K562 (cell line): ENCODE results near the gene ACR. TPM values are rescaled to one million over a fixed set of nuclear protein-coding genes. Genes with fewer than 3 reads are reported as not detected.

ENCODE experiments used
- ATAC-seq: fragments of 200-7000 bp; cut with Tn5 transposase; 3 replicates; pipeline ENCODE4 v1.9.1; 2020; ENCODE audit warnings: moderate library complexity
- BruUV-seq: library from RNA; stranded (reverse); fragments of 400-500 nt; replicated peaks from 2 replicates; lab custom pipeline; 2021; lab: Mats Ljungman, UMichigan
- CTCF ChIA-PET: fragments of 300-600 bp; formaldehyde crosslinking; extraction: SDS; loops from one replicate; lab custom pipeline; 2021; ENCODE audit warnings: low intra/inter-chr PET ratio; lab: Yijun Ruan, JAX
- POLR2A ChIA-PET: fragments of 300-600, 350-650 bp; sonication (Branson Sonifier 250); formaldehyde crosslinking; extraction: SDS; loops from one replicate; lab custom pipeline; 2021; ENCODE audit warnings: antibody characterized with exemption, inconsistent platforms; lab: Yijun Ruan, JAX
- DNase-seq, 4 experiments: peaks; one replicate each; pipeline versions ENCODE4 v3.0.0 to v3.0.0-alpha.2; 2011 to 2018; ENCODE audit warnings: low spot score in 3 of 4, mixed read lengths in 3 of 4; ENCODE audit errors: extremely low read depth in 1 of 4
- FAIRE-seq: peaks from 2 replicates; lab custom pipeline; 2011; peaks lifted over from hg19 to GRCh38; lab: Jason Lieb, UNC
- H2AFZ ChIP-seq: 2 replicates; pipeline ENCODE4 v1.6.0; 2011; ENCODE audit warnings: low read depth, low read length, control low read depth, inconsistent platforms
- H3K27ac ChIP-seq: fragments of 200-600 bp; 3 replicates; pipeline ENCODE4 v1.8.0; 2011; ENCODE audit warnings: low read depth, mild to moderate bottlenecking, control low read depth, inconsistent platforms, low read length, moderate library complexity, mixed read lengths; ENCODE audit errors: extremely low read depth
- H3K27me3 ChIP-seq, 2 experiments: fragments of 300-600 bp in 1 of 2; 2 replicates in 1 of 2; 3 replicates in 1 of 2; pipeline versions ENCODE4 v1.6.0 to v1.8.0; 2011; ENCODE audit warnings: inconsistent platforms in 2 of 2, low read length in 2 of 2, mild to moderate bottlenecking in 1 of 2, mixed read lengths in 1 of 2, moderate library complexity in 1 of 2; ENCODE audit not compliant: control insufficient read depth in 2 of 2, insufficient read depth in 2 of 2
- H3K36me3 ChIP-seq: fragments of 300-600 bp; 3 replicates; pipeline ENCODE4 v1.8.0; 2011; ENCODE audit warnings: mild to moderate bottlenecking, low read length, inconsistent platforms; ENCODE audit not compliant: control insufficient read depth, insufficient read depth
- H3K4me1 ChIP-seq, 2 experiments: fragments of 200-600 bp in 1 of 2; replicated peaks in 1 of 2; 2 replicates in 1 of 2; 3 replicates in 1 of 2; pipeline versions ENCODE4 v1.5.1 to v1.8.0; 2011; ENCODE audit warnings: inconsistent platforms in 2 of 2, low read length in 2 of 2, mild to moderate bottlenecking in 1 of 2, mixed read lengths in 1 of 2, moderate library complexity in 1 of 2; ENCODE audit not compliant: control insufficient read depth in 2 of 2, insufficient read depth in 2 of 2
- H3K4me2 ChIP-seq: 2 replicates; pipeline ENCODE4 v1.6.1; 2011; ENCODE audit warnings: low read length, control low read depth, inconsistent platforms, mixed read lengths; ENCODE audit not compliant: insufficient read depth
- H3K4me3 ChIP-seq: fragments of 200-600 bp; sonication (generic), shearing (Covaris generic); 2 replicates; pipeline ENCODE4 v1.5.1; 2016; ENCODE audit warnings: control low read depth, inconsistent platforms
- H3K79me2 ChIP-seq: fragments of 200-600 bp; 3 replicates; pipeline ENCODE4 v1.8.0; 2011; ENCODE audit warnings: low read length, inconsistent platforms; ENCODE audit not compliant: control insufficient read depth, insufficient read depth
- H3K9ac ChIP-seq, 2 experiments: 2 replicates each; pipeline versions ENCODE4 v1.6.0 to v1.6.1; 2011; ENCODE audit warnings: low read depth in 2 of 2, low read length in 2 of 2, control low read depth in 1 of 2, inconsistent platforms in 1 of 2, mild to moderate bottlenecking in 1 of 2, mixed read lengths in 1 of 2; ENCODE audit not compliant: insufficient read depth in 1 of 2
- H3K9me1 ChIP-seq: one replicate; pipeline ENCODE4 v1.6.0; 2011; ENCODE audit warnings: inconsistent platforms, mild to moderate bottlenecking, low read length, moderate library complexity; ENCODE audit not compliant: control insufficient read depth, insufficient read depth
- H3K9me3 ChIP-seq: replicated peaks from 2 replicates; pipeline ENCODE4 v1.5.1; 2011; ENCODE audit warnings: low read depth, low read length, inconsistent platforms; ENCODE audit not compliant: control insufficient read depth, insufficient read depth
- H4K20me1 ChIP-seq: replicated peaks from 2 replicates; pipeline ENCODE4 v1.6.1; 2011; ENCODE audit warnings: low read length, inconsistent platforms, mixed read lengths; ENCODE audit not compliant: control insufficient read depth, insufficient read depth
- E2F3 ChIP-seq: fragments of 250-450 bp; sonication (Bioruptor Pico); IDR thresholded peaks from 2 replicates; pipeline ENCODE4 v1.4.0; 2020; ENCODE audit warnings: mild to moderate bottlenecking
- MBD2 ChIP-seq: sonication (generic); IDR thresholded peaks from 2 replicates; pipeline ENCODE4 v1.6.1; 2016; ENCODE audit warnings: low read depth, borderline replicate concordance
- MCM2 ChIP-seq: fragments of 450-650 bp; IDR thresholded peaks from 2 replicates; pipeline ENCODE4 v1.6.1; 2017; ENCODE audit warnings: low read depth, mild to moderate bottlenecking
- MCM5 ChIP-seq: fragments of 450-650 bp; IDR thresholded peaks from 2 replicates; pipeline ENCODE4 v1.6.1; 2016; ENCODE audit warnings: low read depth
- PML ChIP-seq: IDR thresholded peaks from 2 replicates; pipeline ENCODE4 v1.6.1; 2012; ENCODE audit warnings: low read length, inconsistent platforms
- TFAM ChIP-seq: fragments of 250-450 bp; sonication (Bioruptor Pico); conservative IDR thresholded peaks from 2 replicates; pipeline ENCODE4 v1.5.0; 2021; ENCODE audit warnings: mild to moderate bottlenecking, moderate library complexity
- ZNF184 ChIP-seq: sonication (generic); formaldehyde crosslinking; IDR thresholded peaks from 2 replicates; pipeline ENCODE4 v1.5.0; 2020; ENCODE audit warnings: missing genetic modification reagents
- ZNF609 ChIP-seq: sonication (generic); formaldehyde crosslinking; IDR thresholded peaks from 2 replicates; pipeline ENCODE4 v1.8.1; 2023; ENCODE audit warnings: missing genetic modification reagents, mild to moderate bottlenecking, borderline replicate concordance
- WGBS: fragments of 100-300 bp; shearing (Covaris generic); methylation state at CpG from one replicate; pipeline ENCODE4 v1.1.6; 2016; ENCODE audit warnings: low coverage, mixed read lengths; ENCODE audit not compliant: insufficient coverage; ENCODE audit errors: missing lambda C conversion rate; 5-methylcytosine and 5-hydroxymethylcytosine counted together
- in situ Hi-C: fragments of 300-500 bp; cut with MboI; formaldehyde crosslinking; loops from 4 replicates; pipeline ENCODE4 v1.15.0; 2018; ENCODE audit warnings: inconsistent platforms, mixed read lengths
- intact Hi-C: fragments of 100-400 bp; cut with micrococcal nuclease; formaldehyde crosslinking; loops from 2 replicates; pipeline ENCODE4 v1.14.2; 2022
- polyA plus RNA-seq, 8 experiments: library from polyadenylated mRNA; depleted of rRNA in 4 of 8; stranded (reverse) in 5 of 8; unstranded in 3 of 8; fragments of >200 nt; fragmentation: Nextera tagmentation in 2 of 8; fragmentation: Illumina TruSeq in 1 of 8; extraction: Ambion mirVana in 2 of 8; extraction: Trizol in 1 of 8; gene quantifications; 2 replicates each; pipeline versions ENCODE4 v1.2.1 to v1.2.3, GENCODE V29; 2011 to 2014; ENCODE audit warnings: inconsistent platforms in 1 of 8, missing spikeins in 1 of 8
- total RNA-seq, 7 experiments: library from RNA; depleted of rRNA in 6 of 7; stranded (reverse); fragments of >200 nt in 6 of 7; fragmentation: Illumina TruSeq in 2 of 7; extraction: Trizol in 2 of 7; gene quantifications; 2 replicates each; pipeline versions ENCODE4 v1.2.1 to v1.2.3, GENCODE V29; 2011 to 2021; ENCODE audit warnings: low replicate concordance in 1 of 7

Gene ACR
- total and polyA plus RNA-seq, 9 of the 15 experiments (the other 6 are each of a cell fraction or from before 2014, with no cell fraction given), result not detected

- in situ Hi-C loops (no loop called here), intact Hi-C loops (no loop called here)
- TF ChIP-seq MCM2 (no peak), ZNF184 (CRISPR knock-in tag) (no peak), ZNF609 (CRISPR knock-in tag) (no peak), MCM5 (no peak), MBD2 (no peak), PML (no peak), E2F3 (CRISPR knock-in tag) (no peak), TFAM (CRISPR knock-in tag) (no peak)
- H3K36me3 ChIP-seq, result no peaks in the 10 kb centered on the region
- BruUV-seq, result no TSS peak
- no peaks in the 10 kb centered on the region for H3K79me2 ChIP-seq
- no peak overlapping the region for H3K9ac ChIP-seq
- CTCF ChIA-PET, result no interaction called here
- ATAC-seq, result no peak
- H3K4me2 ChIP-seq, result no peak overlapping the region
- H3K9me1 ChIP-seq, result no peaks in the 10 kb centered on the region
- FAIRE-seq, result no peak
- no peak for DNase-seq
- no peaks in the 10 kb centered on the region for H3K9me3 ChIP-seq
- peaks cover 0 to 32% of the 10 kb centered on the region in 2 experiments; a peak in 2 of 5 replicates for H3K27me3 ChIP-seq
- H4K20me1 ChIP-seq, result no peaks in the 10 kb centered on the region
- POLR2A ChIA-PET, result no interaction called here
- no peak overlapping the region for H3K4me3 ChIP-seq
- 26% methylated on average over 17 of the region's 36 CpGs for WGBS
- peaks cover 0 to 28% of the 10 kb centered on the region in 2 experiments; a peak in 2 of 5 replicates for H3K4me1 ChIP-seq
- no peak overlapping the region for H2AFZ ChIP-seq
- H3K27ac ChIP-seq, result no peak overlapping the region
Observed at GRCh38 chr22:50703726-50704509, 34.1 kb upstream of the ACR start.
